Activated CD4-positive, CD25-positive, alpha-beta regulatory T cell treated with anti-CD3 and anti-CD28 coated beads, Interleukin-2, amount 50 U/mL, for 16 hours (primary cell): Measurements from ENCODE around the gene PEF1.
"Not testable (repeated sequence)": the region's sequence is repeated elsewhere in the genome, so short reads cannot be mapped to it uniquely, and the experiment has no call there.

ENCODE experiments used
- DNase-seq: peaks from one replicate; pipeline ENCODE4 v3.0.0-alpha.2; 2020; ENCODE audit warnings: low read depth, low spot score

The PEF1 gene

GRCh38 chr1:31609514-31610118 lies 35.1 kb downstream of the PEF1 start:
- DNase-seq: no peak

GRCh38 chr1:31607360-31607759 lies 37.3 kb downstream of the PEF1 start:
- DNase-seq: no peak

- DNase-seq: no peak
Observed at GRCh38 chr1:31605908-31606427, 38.7 kb downstream of the PEF1 start.

- DNase-seq: no peak
Observed at GRCh38 chr1:31602081-31602480, 42.6 kb downstream of the PEF1 start.

DNA sequence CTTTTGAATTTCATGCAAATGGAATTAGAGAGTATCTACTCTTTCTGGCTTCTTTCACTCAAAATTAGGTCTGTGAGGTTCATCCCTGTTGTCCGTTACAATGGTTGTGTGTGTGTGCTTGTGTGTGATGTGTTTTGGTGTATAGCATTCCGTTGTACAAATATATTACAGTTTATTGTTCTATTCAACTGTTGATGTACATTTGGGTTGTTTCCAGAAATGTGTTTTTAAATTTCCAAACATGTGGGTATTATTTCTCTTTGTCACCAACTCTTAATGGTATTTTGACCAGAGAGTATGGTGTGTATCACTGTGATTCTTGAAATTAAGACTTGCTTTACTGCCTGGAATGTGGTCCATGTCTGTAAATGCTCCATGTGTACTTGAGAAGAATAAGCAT lies 44.0 kb downstream of the PEF1 start:
- DNase-seq: no peak

DNA sequence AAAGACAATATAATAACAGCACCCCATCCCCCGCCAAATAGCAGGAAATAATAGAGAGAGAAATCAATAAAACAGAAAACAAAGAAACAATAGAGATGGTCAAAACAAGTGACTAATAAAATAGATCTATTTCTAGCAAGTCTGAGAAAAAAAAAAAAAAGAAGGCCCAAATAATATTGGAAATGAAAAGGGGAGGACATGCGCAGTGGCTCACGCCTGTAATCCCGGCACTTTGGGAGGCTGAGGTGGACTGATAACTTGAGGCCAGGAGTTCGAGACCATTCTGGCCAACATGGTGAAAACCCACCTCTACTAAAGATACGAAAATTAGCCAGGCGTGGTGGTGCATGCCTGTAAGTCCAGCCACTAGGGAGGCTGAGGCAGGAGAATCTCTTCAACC lies 45.7 kb downstream of the PEF1 start:
- no peak for DNase-seq

DNA sequence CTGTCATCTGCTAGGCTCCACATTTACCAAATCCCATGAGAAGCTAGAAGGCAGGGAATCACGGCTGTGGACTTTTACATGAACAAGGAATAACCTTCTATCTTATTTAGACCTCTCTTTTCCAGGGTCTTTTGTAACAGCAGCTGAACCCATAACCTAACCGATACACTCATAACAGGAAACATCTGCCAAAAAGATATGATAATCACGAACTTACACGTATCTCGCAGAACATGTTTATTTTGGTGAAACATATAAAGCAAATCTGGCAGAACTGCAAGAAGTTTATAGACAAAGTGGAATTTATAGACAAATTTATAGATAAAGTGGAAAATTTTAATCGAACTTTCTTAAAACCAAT lies 48.0 kb downstream of the PEF1 start:
- no peak for DNase-seq

- no peak for DNase-seq
Observed at GRCh38 chr1:31595836-31596736, 48.6 kb downstream of the PEF1 start.

GRCh38 chr1:31593770-31594632 lies 50.7 kb downstream of the PEF1 start:
- peak; percentile 28 for DNase-seq

DNA sequence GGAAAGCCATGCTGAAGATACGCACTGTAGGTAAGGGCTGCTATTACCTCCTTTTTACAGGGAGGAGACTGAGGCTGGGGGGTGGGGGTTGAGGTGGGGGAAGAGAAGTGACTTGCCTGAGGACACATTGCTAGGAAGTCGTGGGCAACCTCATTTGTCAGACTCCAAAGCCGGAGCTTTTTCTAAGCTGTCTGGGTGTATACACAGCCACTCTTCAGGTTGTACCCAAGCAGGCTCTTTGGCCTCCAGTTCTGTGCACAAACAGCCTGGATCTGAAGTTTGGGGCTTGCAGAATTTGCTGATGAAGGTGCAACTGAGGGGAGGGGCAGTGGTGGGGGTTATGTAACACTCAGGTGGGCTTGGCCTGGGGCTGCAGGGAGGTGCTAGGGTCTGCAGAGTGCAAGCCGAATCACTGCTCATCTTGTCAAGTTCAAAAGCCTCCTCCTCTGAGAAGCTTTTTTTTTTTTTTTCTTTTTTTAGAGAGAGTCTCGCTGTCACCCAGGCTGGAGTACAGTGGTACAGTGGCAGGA lies 51.5 kb downstream of the PEF1 start:
- DNase-seq: no peak

DNA sequence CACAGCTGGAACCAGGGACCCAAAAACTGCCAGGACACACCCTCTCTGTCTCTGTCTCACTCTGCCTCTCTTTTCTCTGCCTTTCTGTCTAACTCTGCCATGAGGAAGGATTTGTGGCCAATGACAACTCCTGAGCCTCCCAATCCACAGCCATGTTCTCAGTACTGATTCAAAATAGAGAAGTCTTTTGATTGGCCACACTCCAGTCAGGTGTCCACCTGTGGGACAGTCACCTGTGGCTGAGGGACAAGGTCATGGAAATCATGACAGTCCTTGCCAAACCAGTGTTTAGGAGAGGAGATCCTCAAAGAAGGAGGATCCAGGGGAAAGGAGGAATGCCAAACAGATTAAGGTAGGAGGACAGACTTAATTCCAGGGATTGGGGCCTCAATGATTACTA lies 52.5 kb downstream of the PEF1 start:
- no peak for DNase-seq

- DNase-seq: no peak
Observed at GRCh38 chr1:31591425-31592093, 53.1 kb downstream of the PEF1 start.

- DNase-seq: no peak
Observed at GRCh38 chr1:31588751-31589515, 55.7 kb downstream of the PEF1 start.

GRCh38 chr1:31587720-31588423 lies 56.8 kb downstream of the PEF1 start:
- DNase-seq: peak; percentile 6

- not testable (repeated sequence) for DNase-seq
Observed at GRCh38 chr1:31587328-31587699, 57.4 kb downstream of the PEF1 start.

GRCh38 chr1:31586376-31587327 lies 58.0 kb downstream of the PEF1 start:
- no peak for DNase-seq

DNA sequence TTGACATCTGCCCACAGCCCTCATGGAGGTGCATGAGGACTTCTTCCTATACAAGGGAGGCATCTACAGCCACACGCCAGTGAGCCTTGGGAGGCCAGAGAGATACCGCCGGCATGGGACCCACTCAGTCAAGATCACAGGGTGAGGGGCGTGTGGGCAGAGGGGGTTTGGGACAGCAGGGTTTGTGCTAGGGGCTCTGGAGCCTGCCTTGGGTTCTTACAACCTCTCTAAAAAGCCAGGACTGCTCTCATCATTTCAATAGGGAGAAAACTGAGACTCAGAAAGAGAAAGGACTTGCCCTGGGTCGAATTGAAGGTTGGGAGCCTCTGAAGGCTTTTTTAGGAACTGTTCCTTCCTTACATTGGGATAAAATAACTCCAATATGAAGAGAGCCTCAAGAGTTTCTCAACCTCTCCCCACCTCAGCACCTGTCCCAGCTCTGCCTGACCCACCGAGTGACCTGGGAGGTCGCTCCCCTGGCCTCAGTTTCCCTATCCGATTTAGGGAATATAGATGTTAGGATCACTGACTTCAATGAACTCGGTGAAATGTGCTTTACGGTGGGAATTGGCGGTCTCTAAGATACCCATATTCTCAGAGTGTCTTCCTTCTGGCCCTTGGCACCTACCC lies 58.8 kb downstream of the PEF1 start:
- DNase-seq: no peak
